H9 (cell line): Measurements from ENCODE around the gene STKLD1. TPM values are rescaled to one million over a fixed set of nuclear protein-coding genes. Genes with fewer than 3 reads are reported as not detected.

Experiments used
- DNase-seq: peaks from one replicate; pipeline ENCODE4 v3.0.0-alpha.2; 2017
- H2AFZ ChIP-seq: one replicate; pipeline ENCODE4 v1.6.1; 2013; ENCODE audit warnings: mild to moderate bottlenecking, low read length, control low read depth, moderate library complexity
- H2AK5ac ChIP-seq: 2 replicates; pipeline ENCODE4 v1.6.1; 2013; ENCODE audit warnings: low read length, control low read depth, mixed read lengths; ENCODE audit not compliant: insufficient read length
- H2BK120ac ChIP-seq: one replicate; pipeline ENCODE4 v1.6.1; 2013; ENCODE audit warnings: low read depth, mild to moderate bottlenecking, low read length, control low read depth, inconsistent platforms; ENCODE audit not compliant: poor library complexity, severe bottlenecking
- H2BK12ac ChIP-seq: 2 replicates; pipeline ENCODE4 v1.6.1; 2013; ENCODE audit warnings: low read length, control low read depth, mixed read lengths, low read depth; ENCODE audit not compliant: insufficient read length
- H2BK15ac ChIP-seq: 2 replicates; pipeline ENCODE4 v1.6.1; 2013; ENCODE audit warnings: low read depth, low read length, control low read depth
- H2BK20ac ChIP-seq: one replicate; pipeline ENCODE4 v1.6.1; 2013; ENCODE audit warnings: low read depth, mild to moderate bottlenecking, low read length, control low read depth, inconsistent platforms; ENCODE audit not compliant: poor library complexity, severe bottlenecking
- H2BK5ac ChIP-seq: 2 replicates; pipeline ENCODE4 v1.6.1; 2013; ENCODE audit warnings: low read length, control low read depth, mixed read lengths; ENCODE audit not compliant: insufficient read length
- H3K14ac ChIP-seq: 2 replicates; pipeline ENCODE4 v1.6.1; 2013; ENCODE audit warnings: low read length, control low read depth; ENCODE audit not compliant: insufficient read depth
- H3K18ac ChIP-seq: 2 replicates; pipeline ENCODE4 v1.6.1; 2013; ENCODE audit warnings: low read depth, mild to moderate bottlenecking, mixed read lengths, low read length, control low read depth; ENCODE audit not compliant: insufficient read length
- H3K23ac ChIP-seq: 2 replicates; pipeline ENCODE4 v1.6.1; 2013; ENCODE audit warnings: low read length, control low read depth, mixed read lengths, low read depth; ENCODE audit not compliant: insufficient read length
- H3K23me2 ChIP-seq: 2 replicates; pipeline ENCODE4 v1.6.1; 2013; ENCODE audit warnings: low read depth, mild to moderate bottlenecking, mixed read lengths, low read length, control low read depth; ENCODE audit not compliant: insufficient read length, poor library complexity, severe bottlenecking
- H3K27ac ChIP-seq: 2 replicates; pipeline ENCODE4 v1.5.1; 2013; ENCODE audit warnings: low read length, control low read depth, mixed read lengths, low read depth; ENCODE audit not compliant: insufficient read length
- H3K27me3 ChIP-seq: 2 replicates; pipeline ENCODE4 v1.6.1; 2013; ENCODE audit warnings: low read length, control low read depth, inconsistent platforms; ENCODE audit not compliant: insufficient read depth
- H3K4ac ChIP-seq: 2 replicates; pipeline ENCODE4 v1.6.1; 2013; ENCODE audit warnings: low read depth, mild to moderate bottlenecking, control low read depth, inconsistent platforms, low read length, moderate library complexity
- H3K4me1 ChIP-seq: 2 replicates; pipeline ENCODE4 v1.6.1; 2013; ENCODE audit warnings: low read length, control low read depth, inconsistent platforms; ENCODE audit not compliant: insufficient read depth
- H3K4me2 ChIP-seq: 2 replicates; pipeline ENCODE4 v1.6.1; 2013; ENCODE audit warnings: low read length, control low read depth, mixed read lengths; ENCODE audit not compliant: insufficient read length, insufficient read depth
- H3K56ac ChIP-seq: 2 replicates; pipeline ENCODE4 v1.6.1; 2013; ENCODE audit warnings: low read depth, mild to moderate bottlenecking, mixed read lengths, low read length, control low read depth; ENCODE audit not compliant: insufficient read length
- H3K79me1 ChIP-seq: 2 replicates; pipeline ENCODE4 v1.6.1; 2013; ENCODE audit warnings: low read depth, mild to moderate bottlenecking, moderate library complexity, low read length, control low read depth, inconsistent platforms; ENCODE audit not compliant: insufficient read depth, poor library complexity, severe bottlenecking
- H3K79me2 ChIP-seq: 2 replicates; pipeline ENCODE4 v1.6.1; 2013; ENCODE audit warnings: low read length, control low read depth, inconsistent platforms; ENCODE audit not compliant: insufficient read depth
- H3K9ac ChIP-seq: 2 replicates; pipeline ENCODE4 v1.6.1; 2013; ENCODE audit warnings: low read length, control low read depth, mixed read lengths; ENCODE audit not compliant: insufficient read length; ENCODE audit errors: extremely low read depth
- H3K9me3 ChIP-seq: one replicate; pipeline ENCODE4 v1.6.1; 2013; ENCODE audit warnings: low read depth, low read length, inconsistent platforms; ENCODE audit not compliant: control insufficient read depth
- H3T11ph ChIP-seq: one replicate; pipeline ENCODE4 v1.6.1; 2013; ENCODE audit warnings: mild to moderate bottlenecking, low read length, control low read depth, inconsistent platforms
- H4K20me1 ChIP-seq: one replicate; pipeline ENCODE4 v1.6.1; 2013; ENCODE audit not compliant: control insufficient read depth, insufficient read length, insufficient read depth
- H4K5ac ChIP-seq: 2 replicates; pipeline ENCODE4 v1.6.1; 2013; ENCODE audit warnings: low read depth, mild to moderate bottlenecking, mixed read lengths, low read length, control low read depth; ENCODE audit not compliant: insufficient read length
- H4K8ac ChIP-seq: replicated peaks from 2 replicates; pipeline ENCODE4 v1.6.1; 2013; ENCODE audit warnings: low read length, control low read depth, mixed read lengths, low read depth; ENCODE audit not compliant: insufficient read length
- H4K91ac ChIP-seq: 2 replicates; pipeline ENCODE4 v1.6.1; 2013; ENCODE audit warnings: low read depth, mild to moderate bottlenecking, moderate library complexity, mixed read lengths, low read length, control low read depth; ENCODE audit not compliant: insufficient read length
- H3K27ac Mint-ChIP-seq, 3 experiments: 2 replicates in 2 of 3; 3 replicates in 1 of 3; pipeline ENCODE4 v1.8.0; 2020 to 2021; ENCODE audit warnings: mixed read lengths in 3 of 3, mild to moderate bottlenecking in 1 of 3, moderate library complexity in 1 of 3
- H3K27me3 Mint-ChIP-seq: 2 replicates; pipeline ENCODE4 v1.8.0; 2021; ENCODE audit warnings: low read depth, mild to moderate bottlenecking, moderate library complexity, mixed read lengths
- H3K36me3 Mint-ChIP-seq, 3 experiments: 2 replicates in 2 of 3; 3 replicates in 1 of 3; pipeline ENCODE4 v1.8.0; 2020 to 2021; ENCODE audit warnings: low read depth in 3 of 3, mixed read lengths in 3 of 3; ENCODE audit not compliant: insufficient read depth in 1 of 3
- H3K4me1 Mint-ChIP-seq, 2 experiments: 2 replicates each; pipeline ENCODE4 v1.8.0; 2020; ENCODE audit warnings: mixed read lengths in 2 of 2
- H3K4me3 Mint-ChIP-seq, 2 experiments: 2 replicates in 1 of 2; 3 replicates in 1 of 2; pipeline ENCODE4 v1.8.0; 2020 to 2021; ENCODE audit warnings: mild to moderate bottlenecking in 2 of 2, mixed read lengths in 2 of 2, moderate library complexity in 1 of 2
- H3K9me3 Mint-ChIP-seq, 2 experiments: 2 replicates in 1 of 2; 3 replicates in 1 of 2; pipeline ENCODE4 v1.8.0; 2020; ENCODE audit warnings: mild to moderate bottlenecking in 2 of 2, mixed read lengths in 2 of 2, moderate library complexity in 1 of 2
- CTCF ChIP-seq: fragments of 200-600 bp; sonication (generic); conservative IDR thresholded peaks from 3 replicates; pipeline ENCODE4 v1.8.0; 2021; ENCODE audit warnings: antibody characterized with exemption, mild to moderate bottlenecking
- WGBS: extraction: QIAGEN DNeasy Blood & Tissue Kit; methylation state at CpG from one replicate; pipeline ENCODE4 v1.1.7; 2013; ENCODE audit warnings: missing lambda C conversion rate, low lambda C conversion rate, mixed read lengths; ENCODE audit not compliant: insufficient read length; ENCODE audit errors: extremely low coverage; 5-methylcytosine and 5-hydroxymethylcytosine counted together
- total RNA-seq: library from RNA; stranded (reverse); gene quantifications from 2 replicates; pipeline ENCODE4 v1.2.1, GENCODE V29; 2021

The STKLD1 gene
- total RNA-seq, 1 experiment from 2014 or later: 0.57 TPM

GRCh38 chr9:133443982-133444381 lies 67.8 kb downstream of the STKLD1 start:
- Histone ChIP-seq H4K5ac (no peak overlapping the region), H2AK5ac (no peak overlapping the region), H3K27ac (no peak overlapping the region), H3K27me3 (no peaks in the 10 kb centered on the region), H3K4me1 (no peaks in the 10 kb centered on the region), H3K23me2 (no peaks in the 10 kb centered on the region), H2BK15ac (no peak overlapping the region), H3K56ac (no peak overlapping the region), H3K79me2 (no peaks in the 10 kb centered on the region), H2BK5ac (no peak overlapping the region), H3K18ac (no peak overlapping the region), H3K79me1 (no peaks in the 10 kb centered on the region), H3K9me3 (no peaks in the 10 kb centered on the region), H3T11ph (no peak overlapping the region), H3K4ac (no peak overlapping the region), H4K20me1 (no peaks in the 10 kb centered on the region), H2AFZ (no peak overlapping the region), H3K4me2 (no peak overlapping the region), H3K9ac (no peak overlapping the region), H3K23ac (no peak overlapping the region), H4K8ac (no peak overlapping the region), H2BK120ac (no peak overlapping the region), H4K91ac (no peak overlapping the region), H2BK12ac (no peak overlapping the region), H2BK20ac (no peak overlapping the region), H3K14ac (no peak overlapping the region; the same call in 1 of the 2 replicates)
- no peak overlapping the region for H3K4me3 Mint-ChIP-seq
- H3K27ac Mint-ChIP-seq: no peak overlapping the region
- no peaks in the 10 kb centered on the region; a peak in 1 of 7 replicates for H3K36me3 Mint-ChIP-seq
- TF ChIP-seq CTCF: no peak
- no CpG with 5 or more reads among the region's 8 CpGs for WGBS
- no peaks in the 10 kb centered on the region for H3K4me1 Mint-ChIP-seq
- no peaks in the 10 kb centered on the region; the same call in 1 of the 2 replicates for H3K27me3 Mint-ChIP-seq
- H3K9me3 Mint-ChIP-seq: no peaks in the 10 kb centered on the region
- no peak for DNase-seq
